Mononuclear cell (primary cell): Measurements from ENCODE around the gene RPS2. TPM values are rescaled to one million over a fixed set of nuclear protein-coding genes. Genes with fewer than 3 reads are reported as not detected.

Experiments
- H3K27me3 ChIP-seq: 2 replicates; pipeline ENCODE4 v1.6.0; 2011; ENCODE audit warnings: low read length, control low read depth; ENCODE audit not compliant: insufficient read depth
- H3K4me1 ChIP-seq: 2 replicates; pipeline ENCODE4 v1.5.1; 2011; ENCODE audit warnings: mild to moderate bottlenecking, low read length, control low read depth; ENCODE audit not compliant: insufficient read depth
- H3K4me3 ChIP-seq: 2 replicates; pipeline ENCODE4 v1.5.1; 2011; ENCODE audit warnings: mild to moderate bottlenecking, low read length, moderate library complexity
- H3K9me3 ChIP-seq: 2 replicates; pipeline ENCODE4 v1.5.1; 2011; ENCODE audit warnings: low read depth, mild to moderate bottlenecking, control low read depth, low read length
- total RNA-seq: library from RNA; depleted of rRNA; stranded (reverse); fragments of >200 nt; gene quantifications from one replicate; pipeline ENCODE4 v1.2.3, GENCODE V29; 2012

Gene RPS2
- total RNA-seq, 1 donor: 2,256 TPM

- H3K4me3 ChIP-seq: peak overlapping the region; percentile 18
- peaks cover 23% of the 10 kb centered on the region for H3K27me3 ChIP-seq
Observed at GRCh38 chr16:1990351-1991134, 25.9 kb upstream of the RPS2 start.

GRCh38 chr16:1990101-1990350 lies 25.4 kb upstream of the RPS2 start:
- Histone ChIP-seq H3K27me3 (peaks cover 23% of the 10 kb centered on the region), H3K4me1 (peaks cover 26% of the 10 kb centered on the region), H3K4me3 (no peak overlapping the region), H3K9me3 (no peaks in the 10 kb centered on the region)

More at GRCh38 chr16:1990351-1991134, 25.9 kb upstream of the RPS2 start:
- Histone ChIP-seq H3K9me3 (no peaks in the 10 kb centered on the region), H3K4me1 (peaks cover 21% of the 10 kb centered on the region)

- Histone ChIP-seq H3K4me3 (peak within 1 kb of the TSS; percentile 18), H3K4me1 (peaks cover 32% of the 10 kb centered on the region), H3K9me3 (no peaks in the 10 kb centered on the region), H3K27me3 (peaks cover 23% of the 10 kb centered on the region)
Observed at GRCh38 chr16:1989209-1990100, 24.8 kb upstream of the RPS2 start, which contains the start of gene SYNGR3. SYNGR3 (plus strand) TSS chr16:1989970; CDS start chr16:1990103, 133 bp downstream.

GRCh38 chr16:1987198-1987597 lies 22.6 kb upstream of the RPS2 start:
- Histone ChIP-seq H3K4me1 (peaks cover 42% of the 10 kb centered on the region), H3K4me3 (no peak overlapping the region), H3K9me3 (no peaks in the 10 kb centered on the region), H3K27me3 (peaks cover 33% of the 10 kb centered on the region)

- Histone ChIP-seq H3K27me3 (peaks cover 40% of the 10 kb centered on the region), H3K9me3 (no peaks in the 10 kb centered on the region), H3K4me3 (no peak overlapping the region), H3K4me1 (peaks cover 29% of the 10 kb centered on the region)
Observed at GRCh38 chr16:1985466-1986150, 21.0 kb upstream of the RPS2 start.

- H3K4me3 ChIP-seq: peak overlapping the region; percentile 56
Observed at GRCh38 chr16:1984347-1985225, 20.0 kb upstream of the RPS2 start.

GRCh38 chr16:1983544-1984346 lies 19.1 kb upstream of the RPS2 start, which contains the start of gene GFER:
GFER (plus strand) TSS chr16:1984193; CDS start chr16:1984219, 26 bp downstream.
- no peaks in the 10 kb centered on the region for H3K9me3 ChIP-seq
- H3K4me1 ChIP-seq: peaks cover 21% of the 10 kb centered on the region
- H3K4me3 ChIP-seq: peak within 1 kb of the TSS; percentile 56
- H3K27me3 ChIP-seq: peaks cover 42% of the 10 kb centered on the region

More at GRCh38 chr16:1984347-1985225, 20.0 kb upstream of the RPS2 start:
- peaks cover 47% of the 10 kb centered on the region for H3K27me3 ChIP-seq
- peaks cover 24% of the 10 kb centered on the region for H3K4me1 ChIP-seq
- no peaks in the 10 kb centered on the region for H3K9me3 ChIP-seq

- Histone ChIP-seq H3K4me1 (peaks cover 21% of the 10 kb centered on the region), H3K4me3 (peak overlapping the region; percentile 56), H3K9me3 (no peaks in the 10 kb centered on the region), H3K27me3 (peaks cover 39% of the 10 kb centered on the region)
Observed at GRCh38 chr16:1982991-1983543, 18.4 kb upstream of the RPS2 start.

GRCh38 chr16:1982013-1982433 lies 17.4 kb upstream of the RPS2 start:
- Histone ChIP-seq H3K27me3 (peaks cover 39% of the 10 kb centered on the region), H3K9me3 (no peaks in the 10 kb centered on the region), H3K4me1 (peaks cover 21% of the 10 kb centered on the region), H3K4me3 (no peak overlapping the region)

GRCh38 chr16:1981398-1981836 lies 16.8 kb upstream of the RPS2 start, which contains the start of gene NOXO1:
NOXO1 (minus strand) TSS chr16:1981469; CDS start chr16:1981179, 290 bp downstream.
- Histone ChIP-seq H3K4me3 (no peak within 1 kb of the TSS), H3K4me1 (peaks cover 21% of the 10 kb centered on the region), H3K9me3 (no peaks in the 10 kb centered on the region), H3K27me3 (peaks cover 39% of the 10 kb centered on the region)

GRCh38 chr16:1980770-1981087 lies 16.1 kb upstream of the RPS2 start:
- H3K4me1 ChIP-seq: peaks cover 21% of the 10 kb centered on the region
- H3K4me3 ChIP-seq: no peak overlapping the region
- H3K27me3 ChIP-seq: peaks cover 39% of the 10 kb centered on the region
- H3K9me3 ChIP-seq: no peaks in the 10 kb centered on the region

GRCh38 chr16:1980030-1980769 lies 15.6 kb upstream of the RPS2 start:
- peaks cover 39% of the 10 kb centered on the region for H3K27me3 ChIP-seq
- H3K4me3 ChIP-seq: no peak overlapping the region
- H3K4me1 ChIP-seq: peaks cover 17% of the 10 kb centered on the region
- H3K9me3 ChIP-seq: no peaks in the 10 kb centered on the region
